Frontal cortex (tissue), 4 donors: ENCODE data around the gene CBFB. TPM values are rescaled to one million over a fixed set of nuclear protein-coding genes. Genes with fewer than 3 reads are reported as not detected.
"Not testable (repeated sequence)": the region's sequence is repeated elsewhere in the genome, so short reads cannot be mapped to it uniquely, and the experiment has no call there.

Experiments
- DNase-seq, 2 donors: peaks; one replicate each; pipeline ENCODE4 v3.0.0; 2012; ENCODE audit warnings: low spot score in 2 of 2
- FAIRE-seq: peaks from 2 replicates; lab custom pipeline; 2012; peaks lifted over from hg19 to GRCh38; lab: Jason Lieb, UNC
- total RNA-seq: library from RNA; depleted of rRNA; stranded (reverse); fragments of >200 nt; gene quantifications from one replicate; pipeline ENCODE4 v1.2.3, GENCODE V29; 2014
- donor health status: control.
- donor health status: control.
- donor health status: control.

Gene CBFB
- total RNA-seq = 55.0 TPM

GRCh38 chr16:67028696-67029253, at the start of gene CBFB:
CBFB (plus strand) TSS chr16:67029149; CDS start chr16:67029408, 259 bp downstream.
- FAIRE-seq = no peak

GRCh38 chr16:66983033-66983432, 45.9 kb upstream of the CBFB start:
- no peak for FAIRE-seq

More at GRCh38 chr16:67028696-67029253, at the start of gene CBFB:
- peak; percentile 98 for DNase-seq

GRCh38 chr16:66984892-66985311, 44.0 kb upstream of the CBFB start:
- DNase-seq (no peak), FAIRE-seq (no peak)

More at GRCh38 chr16:66983033-66983432, 45.9 kb upstream of the CBFB start:
- no peak for DNase-seq

- DNase-seq (no peak), FAIRE-seq (no peak)
Observed at GRCh38 chr16:66986559-66986958, 42.4 kb upstream of the CBFB start.

GRCh38 chr16:66988197-66988788, 40.7 kb upstream of the CBFB start, which contains the start of gene CES4A:
CES4A (plus strand) TSS chr16:66988589; CDS start chr16:66988773, 184 bp downstream.
- FAIRE-seq (no peak), DNase-seq (no peak)

- FAIRE-seq = no peak
- DNase-seq = no peak
Observed at GRCh38 chr16:66991545-66992077, 37.3 kb upstream of the CBFB start.

GRCh38 chr16:66993558-66993957, 35.4 kb upstream of the CBFB start:
- not testable (repeated sequence) for FAIRE-seq, DNase-seq

- DNase-seq = peak; percentile 67 to 68
- peak; percentile 90 for FAIRE-seq
Observed at GRCh38 chr16:66996324-66996982, 32.5 kb upstream of the CBFB start.

- FAIRE-seq = no peak
- DNase-seq = no peak
Observed at GRCh38 chr16:66996983-66997358, 32.0 kb upstream of the CBFB start.

- DNase-seq = peak; percentile 85 to 87
- FAIRE-seq = no peak
Observed at GRCh38 chr16:67000384-67001351, 28.3 kb upstream of the CBFB start.

GRCh38 chr16:67001726-67002125, 27.2 kb upstream of the CBFB start:
- DNase-seq (no peak), FAIRE-seq (no peak)

GRCh38 chr16:67006930-67007658, 21.9 kb upstream of the CBFB start:
- FAIRE-seq (no peak), DNase-seq (no peak)

GRCh38 chr16:67009158-67009557, 19.8 kb upstream of the CBFB start:
- FAIRE-seq (no peak), DNase-seq (no peak)

- no peak for DNase-seq
- FAIRE-seq = no peak
Observed at GRCh38 chr16:67011274-67011673, 17.7 kb upstream of the CBFB start.

GRCh38 chr16:67013233-67013822, 15.6 kb upstream of the CBFB start:
- DNase-seq = no peak
- FAIRE-seq = no peak

- FAIRE-seq = no peak
- DNase-seq = peak; percentile 77 to 78
Observed at GRCh38 chr16:67013823-67014633, 14.9 kb upstream of the CBFB start.

- FAIRE-seq (no peak), DNase-seq (no peak)
Observed at GRCh38 chr16:67014634-67015312, 14.2 kb upstream of the CBFB start.
